ENCODE measurements around the gene MTAP.
A peak's percentile ranks its signal among the peaks of the same experiment; 100 is the strongest.

The MTAP gene

GRCh38 chr9:21966140-21966851 is 163.9 kb downstream of the MTAP start:
- Mint-ChIP-seq H3K4me1 (peaks cover 5% of the 10 kb centered on the region), H3K27ac (no peak overlapping the region), H3K9me3 (peaks cover 20% of the 10 kb centered on the region), H3K36me3 (ENCODE audit: low read depth) (peaks cover 5% of the 10 kb centered on the region), H3K4me3 (peak overlapping the region in 1 of 3 experiments; percentile 3), H3K27me3 (ENCODE audit: low read depth) (peaks cover 98% of the 10 kb centered on the region)
- TF ChIP-seq, protein P1, sequence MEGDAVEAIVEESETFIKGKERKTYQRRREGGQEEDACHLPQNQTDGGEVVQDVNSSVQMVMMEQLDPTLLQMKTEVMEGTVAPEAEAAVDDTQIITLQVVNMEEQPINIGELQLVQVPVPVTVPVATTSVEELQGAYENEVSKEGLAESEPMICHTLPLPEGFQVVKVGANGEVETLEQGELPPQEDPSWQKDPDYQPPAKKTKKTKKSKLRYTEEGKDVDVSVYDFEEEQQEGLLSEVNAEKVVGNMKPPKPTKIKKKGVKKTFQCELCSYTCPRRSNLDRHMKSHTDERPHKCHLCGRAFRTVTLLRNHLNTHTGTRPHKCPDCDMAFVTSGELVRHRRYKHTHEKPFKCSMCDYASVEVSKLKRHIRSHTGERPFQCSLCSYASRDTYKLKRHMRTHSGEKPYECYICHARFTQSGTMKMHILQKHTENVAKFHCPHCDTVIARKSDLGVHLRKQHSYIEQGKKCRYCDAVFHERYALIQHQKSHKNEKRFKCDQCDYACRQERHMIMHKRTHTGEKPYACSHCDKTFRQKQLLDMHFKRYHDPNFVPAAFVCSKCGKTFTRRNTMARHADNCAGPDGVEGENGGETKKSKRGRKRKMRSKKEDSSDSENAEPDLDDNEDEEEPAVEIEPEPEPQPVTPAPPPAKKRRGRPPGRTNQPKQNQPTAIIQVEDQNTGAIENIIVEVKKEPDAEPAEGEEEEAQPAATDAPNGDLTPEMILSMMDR (IDR thresholded peaks at IDR 0.05; ENCODE audit: unreplicated experiment in 3 of 3) = no peak

- TF ChIP-seq, protein P1 (IDR thresholded peaks at IDR 0.05; ENCODE audit: unreplicated experiment in 3 of 3) = no peak
- peaks cover 20% of the 10 kb centered on the region for H3K9me3 Mint-ChIP-seq
- peaks cover 5% of the 10 kb centered on the region for H3K36me3 Mint-ChIP-seq (ENCODE audit: low read depth)
- no peak overlapping the region for H3K4me3 Mint-ChIP-seq
- peaks cover 5% of the 10 kb centered on the region for H3K4me1 Mint-ChIP-seq
- H3K27ac Mint-ChIP-seq = no peak overlapping the region
- H3K27me3 Mint-ChIP-seq (ENCODE audit: low read depth) = peaks cover 100% of the 10 kb centered on the region
Observed at GRCh38 chr9:21967169-21967568, 164.7 kb downstream of the MTAP start.

GRCh38 chr9:21967702-21968101 is 165.3 kb downstream of the MTAP start:
- H3K9me3 Mint-ChIP-seq = peaks cover 19% of the 10 kb centered on the region
- H3K4me1 Mint-ChIP-seq = peaks cover 5% of the 10 kb centered on the region
- H3K4me3 Mint-ChIP-seq = no peak overlapping the region
- H3K36me3 Mint-ChIP-seq (ENCODE audit: low read depth) = peaks cover 5% of the 10 kb centered on the region
- H3K27ac Mint-ChIP-seq = no peak overlapping the region
- H3K27me3 Mint-ChIP-seq (ENCODE audit: low read depth) = peaks cover 100% of the 10 kb centered on the region
- TF ChIP-seq, protein P1 (IDR thresholded peaks at IDR 0.05; ENCODE audit: unreplicated experiment in 3 of 3) = no peak

- peaks cover 5% of the 10 kb centered on the region for H3K4me1 Mint-ChIP-seq
- no peak overlapping the region for H3K27ac Mint-ChIP-seq
- H3K36me3 Mint-ChIP-seq (ENCODE audit: low read depth) = peaks cover 4% of the 10 kb centered on the region
- H3K4me3 Mint-ChIP-seq = no peak overlapping the region
- TF ChIP-seq, protein P1 (IDR thresholded peaks at IDR 0.05; ENCODE audit: unreplicated experiment in 3 of 3) = no peak
- H3K9me3 Mint-ChIP-seq = peaks cover 11% of the 10 kb centered on the region
- H3K27me3 Mint-ChIP-seq (ENCODE audit: low read depth) = peaks cover 100% of the 10 kb centered on the region
Observed at GRCh38 chr9:21968331-21969010, 166.0 kb downstream of the MTAP start.

GRCh38 chr9:21969011-21969940 is 166.8 kb downstream of the MTAP start:
- TF ChIP-seq, protein P1 (IDR thresholded peaks at IDR 0.05; ENCODE audit: unreplicated experiment in 3 of 3) = no peak
- Mint-ChIP-seq H3K27ac (no peak overlapping the region), H3K4me1 (peaks cover 5% of the 10 kb centered on the region), H3K27me3 (ENCODE audit: low read depth) (peaks cover 100% of the 10 kb centered on the region), H3K4me3 (no peak overlapping the region), H3K36me3 (ENCODE audit: low read depth) (no peaks in the 10 kb centered on the region), H3K9me3 (peaks cover 7% of the 10 kb centered on the region)
